Neutrophil (primary cell): ENCODE results near the gene S100A12.
A peak's percentile ranks its signal among the peaks of the same experiment; 100 is the strongest.

Experiments
- H3K27ac ChIP-seq: fragments of 200-600 bp; sonication (generic); 2 replicates; pipeline ENCODE4 v1.5.1; 2016; ENCODE audit warnings: mild to moderate bottlenecking, moderate library complexity
- H3K27me3 ChIP-seq: fragments of 200-600 bp; sonication (generic); 2 replicates; pipeline ENCODE4 v1.6.0; 2016; ENCODE audit warnings: mild to moderate bottlenecking
- H3K36me3 ChIP-seq: fragments of 200-600 bp; sonication (generic); 2 replicates; pipeline ENCODE4 v1.5.1; 2017
- H3K4me1 ChIP-seq, 2 experiments: fragments of 200-600 bp in 1 of 2; sonication (generic) in 1 of 2; 1 replicate in 1 of 2; 2 replicates in 1 of 2; pipeline versions ENCODE4 v1.5.1 to v1.6.1; 2013 to 2016; ENCODE audit warnings: low read depth in 1 of 2, low read length in 1 of 2, mild to moderate bottlenecking in 1 of 2, moderate library complexity in 1 of 2; ENCODE audit not compliant: control insufficient read depth in 1 of 2, insufficient read depth in 1 of 2
- H3K4me3 ChIP-seq, 2 experiments: fragments of 200-600 bp in 1 of 2; sonication (generic) in 1 of 2; 1 replicate in 1 of 2; 2 replicates in 1 of 2; pipeline ENCODE4 v1.5.1; 2013 to 2016; ENCODE audit warnings: low read depth in 1 of 2, low read length in 1 of 2, mild to moderate bottlenecking in 1 of 2, moderate library complexity in 1 of 2
- H3K9me3 ChIP-seq: fragments of 200-600 bp; sonication (generic); 2 replicates; pipeline ENCODE4 v1.5.1; 2016
- CTCF ChIP-seq: fragments of 200-600 bp; sonication (generic); IDR thresholded peaks from 2 replicates; pipeline ENCODE4 v1.5.1; 2016; ENCODE audit warnings: antibody characterized with exemption

The S100A12 gene

GRCh38 chr1:153343811-153344717, 31.4 kb downstream of the S100A12 start:
- peak overlapping the region; percentile 83 for H3K27ac ChIP-seq
- no peak overlapping the region for H3K4me3 ChIP-seq
- no peaks in the 10 kb centered on the region for H3K9me3 ChIP-seq
- no peak for TF ChIP-seq CTCF
- H3K27me3 ChIP-seq = peaks cover 14% of the 10 kb centered on the region
- no peaks in the 10 kb centered on the region for H3K36me3 ChIP-seq
- peaks cover 46 to 53% of the 10 kb centered on the region in 2 experiments for H3K4me1 ChIP-seq

- peaks cover 38 to 44% of the 10 kb centered on the region in 2 experiments for H3K4me1 ChIP-seq
- peak overlapping the region; percentile 83 for H3K27ac ChIP-seq
- no peak for TF ChIP-seq CTCF
- H3K36me3 ChIP-seq = no peaks in the 10 kb centered on the region
- H3K4me3 ChIP-seq = no peak overlapping the region
- no peaks in the 10 kb centered on the region for H3K9me3 ChIP-seq
- H3K27me3 ChIP-seq = peaks cover 21% of the 10 kb centered on the region
Measured at GRCh38 chr1:153343040-153343681, 32.3 kb downstream of the S100A12 start.

DNA sequence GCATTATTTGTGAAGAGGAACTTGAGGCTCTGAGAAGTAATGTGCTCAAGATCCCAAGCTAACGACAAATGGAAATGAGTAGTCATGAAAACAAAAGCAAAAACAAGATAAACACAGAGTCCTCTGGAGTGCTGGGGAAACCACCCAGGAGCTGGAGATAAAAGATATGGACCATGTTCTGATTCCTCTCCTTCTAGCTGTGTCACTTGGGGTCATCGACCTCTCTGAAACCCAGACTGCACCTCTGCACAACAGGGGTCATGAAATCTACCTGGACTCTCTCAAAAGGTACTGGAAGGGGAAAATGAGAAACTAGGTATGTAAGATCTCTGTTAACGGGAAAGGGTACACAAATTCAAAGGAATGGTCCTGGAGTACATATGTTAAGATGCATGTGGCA, 33.2 kb downstream of the S100A12 start:
- Histone ChIP-seq H3K36me3 (no peaks in the 10 kb centered on the region), H3K9me3 (no peaks in the 10 kb centered on the region), H3K4me3 (no peak overlapping the region), H3K4me1 (peaks cover 38 to 44% of the 10 kb centered on the region in 2 experiments), H3K27ac (no peak overlapping the region), H3K27me3 (peaks cover 25% of the 10 kb centered on the region)
- no peak for TF ChIP-seq CTCF

DNA sequence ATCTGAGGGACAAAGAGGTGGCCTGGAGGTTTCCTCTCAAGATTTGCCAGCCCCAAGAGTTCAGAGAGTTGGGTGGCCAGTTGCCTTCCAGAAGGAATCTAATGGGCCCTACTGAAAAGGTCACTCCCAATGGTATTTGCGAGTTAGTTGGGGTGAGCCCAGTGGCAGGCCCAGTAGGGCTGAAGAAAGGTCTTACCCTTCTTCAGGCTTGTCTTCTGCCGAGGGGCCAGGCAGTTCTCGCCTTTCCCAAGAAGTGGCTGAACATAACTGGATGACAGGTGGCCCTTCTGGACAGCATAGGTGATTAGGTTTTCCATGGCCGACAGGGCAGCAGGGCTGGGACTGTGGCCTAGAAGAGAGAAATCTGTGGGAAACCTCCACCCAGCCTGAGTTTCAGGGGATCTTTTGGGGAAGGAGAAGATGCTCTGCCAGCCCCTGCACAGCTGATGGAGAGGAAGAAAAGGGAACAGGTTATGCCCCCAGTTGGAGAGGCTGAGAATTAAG, 33.9 kb downstream of the S100A12 start:
- no peaks in the 10 kb centered on the region for H3K9me3 ChIP-seq
- no peak overlapping the region for H3K27ac ChIP-seq
- TF ChIP-seq CTCF = no peak
- H3K27me3 ChIP-seq = peaks cover 25% of the 10 kb centered on the region
- peaks cover 36 to 41% of the 10 kb centered on the region in 2 experiments for H3K4me1 ChIP-seq
- no peak overlapping the region for H3K4me3 ChIP-seq
- no peaks in the 10 kb centered on the region for H3K36me3 ChIP-seq

DNA sequence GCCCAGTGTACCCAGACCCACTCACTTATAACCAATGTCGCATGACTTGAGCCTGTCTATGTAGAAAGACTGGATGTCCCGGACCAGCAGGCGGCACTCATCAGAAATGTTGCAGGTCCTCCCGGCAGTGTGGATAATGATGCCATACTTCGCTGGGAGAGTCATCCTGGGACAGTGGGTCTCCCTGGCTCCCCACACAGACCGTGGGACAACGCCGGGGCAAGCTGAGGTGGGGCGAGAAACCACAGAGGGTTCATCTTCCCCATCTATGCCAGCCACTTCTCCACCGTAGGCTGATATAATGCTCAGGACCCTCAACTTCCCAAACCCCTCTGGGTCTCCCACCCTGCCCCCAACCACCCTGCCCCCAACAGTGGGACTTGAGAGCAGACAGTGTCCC, 35.1 kb downstream of the S100A12 start:
- H3K4me1 ChIP-seq = peaks cover 25 to 29% of the 10 kb centered on the region in 2 experiments
- no peaks in the 10 kb centered on the region for H3K9me3 ChIP-seq
- H3K27ac ChIP-seq = no peak overlapping the region
- TF ChIP-seq CTCF = no peak
- H3K27me3 ChIP-seq = peaks cover 25% of the 10 kb centered on the region
- no peaks in the 10 kb centered on the region for H3K36me3 ChIP-seq
- H3K4me3 ChIP-seq = no peak overlapping the region
